A549 (cell line): ENCODE results near the gene PCDHGB1.

Source experiments
- BCL3 ChIP-seq: fragments of >200 bp; sonication (Bioruptor Twin); formaldehyde crosslinking; IDR thresholded peaks from 3 replicates; pipeline ENCODE4 v1.6.1; 2016
- CEBPB ChIP-seq, 2 experiments: fragments of >200 bp in 1 of 2; sonication (Bioruptor Twin) in 1 of 2; formaldehyde crosslinking in 1 of 2; IDR thresholded peaks; 2 replicates each; pipeline ENCODE4 v1.6.1; 2012 to 2016
- CTCF ChIP-seq: fragments of >200 bp; sonication (Bioruptor Twin); formaldehyde crosslinking; IDR thresholded peaks from 3 replicates; pipeline ENCODE4 v1.5.1; 2016
- EP300 ChIP-seq, 2 experiments: fragments of >200 bp; sonication (Bioruptor Twin); formaldehyde crosslinking; IDR thresholded peaks; 2 replicates in 1 of 2; 3 replicates in 1 of 2; pipeline ENCODE4 v1.6.1; 2016 to 2017
- FOSL2 ChIP-seq, 2 experiments: fragments of 450-650 bp in 1 of 2; fragments of >200 bp in 1 of 2; sonication (Bioruptor Twin) in 1 of 2; formaldehyde crosslinking; IDR thresholded peaks; 2 replicates each; pipeline versions ENCODE4 v1.5.0 to v1.6.1; 2016 to 2020; ENCODE audit warnings: mild to moderate bottlenecking in 1 of 2, moderate library complexity in 1 of 2
- HES2 ChIP-seq: fragments of >200 bp; sonication (Bioruptor Twin); formaldehyde crosslinking; IDR thresholded peaks from 2 replicates; pipeline ENCODE4 v1.6.1; 2016
- HOXA7 ChIP-seq: fragments of 250-450 bp; sonication (Bioruptor Pico); IDR thresholded peaks from 2 replicates; pipeline ENCODE4 v1.5.0; 2020; ENCODE audit warnings: mild to moderate bottlenecking, moderate library complexity
- MAFK ChIP-seq: fragments of 450-650 bp; IDR thresholded peaks from 2 replicates; pipeline ENCODE4 v1.6.1; 2014; ENCODE audit not compliant: partially characterized antibody
- NR3C1 ChIP-seq: fragments of >200 bp; sonication (Bioruptor Twin); formaldehyde crosslinking; IDR thresholded peaks from 3 replicates; pipeline ENCODE4 v1.6.1; 2017
- RCOR1 ChIP-seq: fragments of 150-350 bp; IDR thresholded peaks from 2 replicates; pipeline ENCODE4 v1.6.1; 2014; ENCODE audit warnings: antibody characterized with exemption, low read length, low read depth
- REST ChIP-seq: fragments of 200-600 bp; sonication (generic); IDR thresholded peaks from 2 replicates; pipeline ENCODE4 v1.6.1; 2016; ENCODE audit warnings: antibody characterized with exemption, mild to moderate bottlenecking, moderate library complexity

GRCh38 chr5:141322261-141322660 is 27.6 kb upstream of the PCDHGB1 start:
- no peak for TF ChIP-seq CTCF
- TF ChIP-seq HES2: no peak
- TF ChIP-seq EP300 (IDR thresholded peaks at IDR 0.05): no peak
- no peak for TF ChIP-seq RCOR1
- no peak for TF ChIP-seq BCL3
- TF ChIP-seq NR3C1: no peak
- TF ChIP-seq FOSL2 (IDR thresholded peaks at IDR 0.05): no peak
- no peak for TF ChIP-seq FOSL2 (CRISPR knock-in tag; IDR thresholded peaks at IDR 0.05)
- no peak for TF ChIP-seq REST
- TF ChIP-seq CEBPB (IDR thresholded peaks at IDR 0.05): no peak
- no peak for TF ChIP-seq MAFK
- TF ChIP-seq HOXA7 (CRISPR knock-in tag): no peak
